ENCODE data around the gene ADPRS. TPM values are rescaled to one million over a fixed set of nuclear protein-coding genes. Genes with fewer than 3 reads are reported as not detected.

ADPRS gene
- polyA plus RNA-seq, 1 experiment: 46.4 TPM

DNA sequence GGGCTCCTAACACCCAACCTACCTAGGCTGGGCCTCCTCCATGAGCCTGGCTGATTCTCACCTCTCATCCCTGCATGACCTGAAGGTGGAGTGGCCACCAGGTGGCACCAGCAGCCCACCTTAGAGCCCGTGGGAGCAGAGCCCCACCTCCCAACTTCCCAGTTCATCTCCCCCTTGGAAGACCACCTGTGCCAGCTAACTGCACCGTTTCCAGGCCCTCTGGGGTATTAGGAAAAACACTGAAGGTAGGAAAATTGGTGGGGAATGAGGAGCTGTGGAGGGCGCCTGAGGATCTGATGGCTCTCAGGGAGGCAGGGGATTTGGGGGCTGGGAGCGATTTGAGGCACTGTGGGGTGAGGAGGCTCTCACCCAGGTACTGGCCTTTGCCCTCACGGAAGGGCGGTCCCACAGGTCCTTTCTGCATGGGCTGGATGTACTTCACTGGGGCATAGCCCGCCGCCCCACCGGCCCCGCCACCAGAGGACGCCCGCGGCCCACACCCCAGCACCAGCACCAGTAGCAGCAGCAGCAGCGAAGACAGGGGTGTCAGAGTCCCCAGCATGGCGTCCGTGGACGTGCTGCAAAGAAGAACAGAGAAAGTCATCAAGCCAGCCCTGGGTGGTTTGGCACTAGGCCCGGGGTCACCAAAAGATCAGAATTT, 11.1 kb downstream of the ADPRS start:
- POLR2A ChIA-PET: interaction anchor here (1.1 kb wide), 1 partner anchor 34 kb away, joined by 3 read pairs; no protein-coding TSS in a partner anchor
- CTCF ChIA-PET: interaction anchor here (0.6 to 17.9 kb wide), 15 partner anchors 9 to 209 kb away, joined by 3 to 382 read pairs (median 4); partner anchors contain the start of genes MAP7D1 and TRAPPC3
- TF ChIP-seq, protein P1, sequence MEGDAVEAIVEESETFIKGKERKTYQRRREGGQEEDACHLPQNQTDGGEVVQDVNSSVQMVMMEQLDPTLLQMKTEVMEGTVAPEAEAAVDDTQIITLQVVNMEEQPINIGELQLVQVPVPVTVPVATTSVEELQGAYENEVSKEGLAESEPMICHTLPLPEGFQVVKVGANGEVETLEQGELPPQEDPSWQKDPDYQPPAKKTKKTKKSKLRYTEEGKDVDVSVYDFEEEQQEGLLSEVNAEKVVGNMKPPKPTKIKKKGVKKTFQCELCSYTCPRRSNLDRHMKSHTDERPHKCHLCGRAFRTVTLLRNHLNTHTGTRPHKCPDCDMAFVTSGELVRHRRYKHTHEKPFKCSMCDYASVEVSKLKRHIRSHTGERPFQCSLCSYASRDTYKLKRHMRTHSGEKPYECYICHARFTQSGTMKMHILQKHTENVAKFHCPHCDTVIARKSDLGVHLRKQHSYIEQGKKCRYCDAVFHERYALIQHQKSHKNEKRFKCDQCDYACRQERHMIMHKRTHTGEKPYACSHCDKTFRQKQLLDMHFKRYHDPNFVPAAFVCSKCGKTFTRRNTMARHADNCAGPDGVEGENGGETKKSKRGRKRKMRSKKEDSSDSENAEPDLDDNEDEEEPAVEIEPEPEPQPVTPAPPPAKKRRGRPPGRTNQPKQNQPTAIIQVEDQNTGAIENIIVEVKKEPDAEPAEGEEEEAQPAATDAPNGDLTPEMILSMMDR (IDR thresholded peaks at IDR 0.05; ENCODE audit: insufficient read depth, low read depth, low read length): peak; percentile 79
- Histone ChIP-seq H3K27me3 (ENCODE audit: control insufficient read depth, insufficient read depth, low read length) (no peaks in the 10 kb centered on the region), H3K36me3 (ENCODE audit: control insufficient read depth, insufficient read depth, low read length) (peaks cover 5% of the 10 kb centered on the region; the same call in 1 of the 2 replicates), H3K4me3 (ENCODE audit: low read depth, low read length) (no peak overlapping the region)
- DNase-seq (ENCODE audit: low read depth): no peak

DNA sequence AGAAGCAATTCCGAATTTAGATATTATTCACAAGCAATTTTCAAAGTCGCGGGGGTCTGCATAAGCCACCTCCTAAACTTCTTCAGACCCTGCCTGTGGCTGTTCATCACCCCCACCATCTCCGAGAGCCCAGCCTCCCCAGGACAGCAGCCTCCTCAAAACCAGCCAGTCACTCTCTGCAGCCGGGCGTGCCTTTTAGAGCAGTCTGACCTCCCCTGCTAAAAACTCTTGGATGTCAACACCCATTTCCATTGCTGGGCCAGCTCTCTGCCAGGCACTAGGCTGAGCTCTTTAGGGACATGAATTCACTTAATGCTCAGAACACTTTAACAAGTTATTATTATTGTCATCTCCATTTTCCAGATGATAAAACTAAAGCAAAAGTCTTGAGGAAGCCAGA, 11.7 kb downstream of the ADPRS start:
- POLR2A ChIA-PET: interaction anchor here (1.1 kb wide), 1 partner anchor 33 kb away, joined by 3 read pairs; no protein-coding TSS in a partner anchor

DNA sequence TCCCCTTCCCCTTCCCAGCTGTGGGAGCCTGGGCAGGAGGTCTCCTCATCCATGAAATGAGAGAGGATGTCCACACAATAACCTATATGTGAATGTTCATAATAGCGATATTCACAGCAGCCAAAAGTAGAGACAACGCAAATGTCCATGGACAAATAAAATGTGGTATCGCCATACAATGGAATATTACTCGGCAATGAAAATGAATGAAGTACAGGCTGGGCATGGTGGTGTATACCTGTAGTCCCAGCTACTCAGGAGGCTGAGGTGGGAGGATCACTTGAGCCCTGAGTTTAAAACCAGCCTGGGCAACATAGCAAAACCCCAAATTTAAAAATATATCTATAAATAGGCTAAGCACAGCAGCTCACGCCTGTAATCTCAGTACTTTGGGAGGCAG, 12.9 kb downstream of the ADPRS start:
- ChIA-PET POLR2A (no interaction called here), CTCF (interaction anchor here (0.6 to 17.9 kb wide), 6 partner anchors 14 to 899 kb away, joined by 3 to 382 read pairs (median 5); partner anchors contain the start of gene TRAPPC3)
- Histone ChIP-seq H3K36me3 (ENCODE audit: control insufficient read depth, insufficient read depth, low read length) (0 out of 2 replicates have a peak, but pooled peaks cover 2% of the 10 kb centered on the region), H3K4me3 (ENCODE audit: low read depth, low read length) (no peak overlapping the region), H3K27me3 (ENCODE audit: control insufficient read depth, insufficient read depth, low read length) (no peaks in the 10 kb centered on the region)
- TF ChIP-seq, protein P1 (IDR thresholded peaks at IDR 0.05; ENCODE audit: insufficient read depth, low read depth, low read length): no peak
- no peak for DNase-seq (ENCODE audit: low read depth)

More for the DNA sequence above, 11.7 kb downstream of the ADPRS start:
- CTCF ChIA-PET: interaction anchor here (0.5 to 17.9 kb wide), 16 partner anchors 8 to 208 kb away, joined by 3 to 382 read pairs (median 4); partner anchors contain the start of genes MAP7D1 and TRAPPC3
- Histone ChIP-seq H3K4me3 (ENCODE audit: low read depth, low read length) (no peak overlapping the region), H3K36me3 (ENCODE audit: control insufficient read depth, insufficient read depth, low read length) (peaks cover 5% of the 10 kb centered on the region; the same call in 1 of the 2 replicates), H3K27me3 (ENCODE audit: control insufficient read depth, insufficient read depth, low read length) (no peaks in the 10 kb centered on the region)
- TF ChIP-seq, protein P1 (IDR thresholded peaks at IDR 0.05; ENCODE audit: insufficient read depth, low read depth, low read length): no peak
- DNase-seq (ENCODE audit: low read depth): no peak

GRCh38 chr1:36106269-36106668, 17.6 kb downstream of the ADPRS start:
- ChIA-PET CTCF (interaction anchor here (0.6 to 17.9 kb wide), 4 partner anchors 11 to 89 kb away, joined by 3 to 382 read pairs (median 6); no protein-coding TSS in a partner anchor), POLR2A (interaction anchor here (0.6 to 0.9 kb wide), 2 partner anchors 27 to 169 kb away, joined by 3 to 7 read pairs; no protein-coding TSS in a partner anchor)
- TF ChIP-seq, protein P1 (IDR thresholded peaks at IDR 0.05; ENCODE audit: insufficient read depth, low read depth, low read length): no peak
- Histone ChIP-seq H3K27me3 (ENCODE audit: control insufficient read depth, insufficient read depth, low read length) (no peaks in the 10 kb centered on the region), H3K36me3 (ENCODE audit: control insufficient read depth, insufficient read depth, low read length) (no peaks in the 10 kb centered on the region), H3K4me3 (ENCODE audit: low read depth, low read length) (no peak overlapping the region)
- no peak for DNase-seq (ENCODE audit: low read depth)

GRCh38 chr1:36107394-36107793, 18.7 kb downstream of the ADPRS start:
- POLR2A ChIA-PET: interaction anchor here (0.6 kb wide), 1 partner anchor 1583 kb away, joined by 3 read pairs; no protein-coding TSS in a partner anchor
- TF ChIP-seq, protein P1 (IDR thresholded peaks at IDR 0.05; ENCODE audit: insufficient read depth, low read depth, low read length): no peak
- Histone ChIP-seq H3K36me3 (ENCODE audit: control insufficient read depth, insufficient read depth, low read length) (no peaks in the 10 kb centered on the region), H3K4me3 (ENCODE audit: low read depth, low read length) (no peak overlapping the region), H3K27me3 (ENCODE audit: control insufficient read depth, insufficient read depth, low read length) (no peaks in the 10 kb centered on the region)
- CTCF ChIA-PET: interaction anchor here (0.7 to 17.9 kb wide), 5 partner anchors 11 to 80 kb away, joined by 3 to 382 read pairs (median 4); no protein-coding TSS in a partner anchor
- no peak for DNase-seq (ENCODE audit: low read depth)

Measured in BJ (cell line).